Inferior parietal cortex (tissue), 1 donor: ENCODE measurements around the gene EIF5.
A peak's percentile ranks its signal among the peaks of the same experiment; 100 is the strongest.

Experiments
- DNase-seq: peaks from one replicate; pipeline ENCODE4 v3.0.0-alpha.2; 2016; ENCODE audit errors: extremely low spot score

EIF5 gene

GRCh38 chr14:103310576-103311095, 23.4 kb upstream of the EIF5 start:
- no peak for DNase-seq

DNA sequence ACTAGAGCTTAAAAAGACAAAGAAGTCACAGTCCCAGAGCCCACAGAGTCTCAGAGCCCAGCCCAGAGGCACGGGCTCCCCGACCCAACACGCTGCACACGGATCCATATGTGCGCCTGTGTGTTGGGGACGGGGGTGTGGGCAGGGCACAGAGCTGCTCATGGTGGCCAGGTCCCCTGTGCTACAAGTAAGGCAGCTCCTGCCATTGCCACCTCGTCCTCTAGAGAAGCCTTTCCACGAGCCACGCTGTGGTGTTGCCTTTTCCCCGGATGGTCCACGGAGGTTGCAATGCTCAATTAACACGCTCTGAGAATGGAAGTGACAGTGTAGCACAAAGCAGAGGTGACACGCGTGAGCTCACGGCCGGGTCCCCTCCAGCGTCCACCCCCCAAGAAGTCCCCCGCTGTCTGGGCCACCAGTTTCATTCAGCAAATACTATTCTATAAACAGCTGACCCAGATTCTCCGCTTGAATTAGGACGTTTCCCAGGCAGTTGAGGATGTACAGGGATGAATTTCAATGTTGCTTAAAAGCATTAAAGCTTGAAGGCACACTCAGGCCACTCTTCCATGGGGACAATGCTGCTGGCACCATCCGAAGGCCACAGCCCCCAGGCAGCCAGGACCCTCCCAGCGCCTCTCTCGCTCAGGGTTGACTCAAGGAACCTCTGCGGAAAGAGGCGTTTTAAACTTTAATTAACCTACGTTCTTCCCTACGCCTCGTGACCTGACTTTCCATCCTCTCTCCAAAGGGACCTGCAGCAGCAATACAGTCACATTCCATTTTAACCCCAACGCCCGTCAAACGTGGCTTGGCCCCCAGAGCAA, 22.7 kb upstream of the EIF5 start:
- DNase-seq: no peak

DNA sequence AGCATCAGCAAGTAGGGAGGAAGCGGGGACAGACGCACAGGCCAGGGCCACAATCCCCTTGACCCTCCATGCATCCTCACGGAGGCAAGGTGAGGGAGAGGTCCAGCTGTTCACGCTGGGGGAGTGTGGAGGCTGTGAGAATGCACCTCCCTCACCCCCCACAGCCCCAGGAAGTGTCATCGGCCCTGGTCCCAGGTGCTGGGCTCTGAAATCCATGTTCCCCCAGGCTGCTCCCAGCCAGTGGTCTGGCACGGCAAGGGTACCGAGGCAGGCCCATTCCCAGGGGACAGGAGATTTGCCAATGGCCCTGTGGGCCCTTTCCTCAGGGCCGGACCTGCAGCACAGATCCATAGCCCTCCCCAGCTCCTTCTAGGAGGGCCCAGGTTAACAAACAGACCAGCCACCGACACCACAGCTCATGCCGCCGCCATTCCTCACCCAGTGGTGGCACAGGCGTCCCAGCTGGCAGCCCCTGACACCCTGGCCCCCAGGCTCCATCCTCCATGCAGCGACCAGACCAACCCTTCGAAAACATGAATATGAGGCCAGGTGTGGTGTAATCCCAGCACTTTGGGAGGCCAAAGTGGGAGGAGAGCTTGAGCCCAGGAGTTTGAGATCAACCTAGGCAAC, 21.9 kb upstream of the EIF5 start:
- no peak for DNase-seq

DNA sequence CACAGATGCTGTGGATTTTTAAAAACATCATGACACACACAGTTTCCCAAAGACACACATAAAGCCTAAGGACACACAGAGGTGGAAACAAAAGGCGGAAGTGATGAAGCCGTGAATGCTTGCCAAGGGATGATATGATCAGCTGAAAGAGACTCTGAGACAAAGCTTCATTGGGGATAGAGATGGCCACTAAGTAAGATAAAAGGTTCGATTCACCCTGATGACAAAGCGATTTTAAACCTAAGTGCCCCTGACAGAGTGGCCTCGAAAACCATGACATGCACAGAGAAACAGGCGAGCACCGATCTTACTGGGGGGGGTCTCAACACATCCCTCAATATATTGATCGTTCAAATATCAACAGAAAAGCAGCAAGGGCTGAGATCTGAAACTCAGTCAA, 20.3 kb upstream of the EIF5 start:
- no peak for DNase-seq

- no peak for DNase-seq
Measured at GRCh38 chr14:103314496-103315277, 19.4 kb upstream of the EIF5 start.

GRCh38 chr14:103315351-103315911, 18.6 kb upstream of the EIF5 start:
- DNase-seq: no peak

DNA sequence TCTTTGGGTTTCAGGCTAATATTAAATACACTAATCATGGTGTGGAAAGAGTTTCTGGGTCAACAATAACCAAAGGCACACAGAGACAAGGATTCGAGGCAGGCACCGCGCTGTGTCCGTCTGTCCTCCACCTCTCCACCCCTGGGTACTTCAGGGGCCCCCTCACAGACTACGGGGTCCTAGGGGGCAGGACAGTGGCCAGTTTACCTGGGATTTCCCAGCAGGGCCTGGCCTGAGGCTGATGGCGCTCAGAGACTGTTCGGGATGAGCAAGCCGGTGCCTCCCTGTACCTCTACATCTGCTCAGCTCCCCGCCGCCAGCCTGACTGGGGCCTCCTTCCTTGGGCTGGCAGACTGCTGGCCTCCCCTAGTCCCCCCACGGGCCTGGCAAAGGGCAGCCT, 18.1 kb upstream of the EIF5 start:
- DNase-seq: no peak

- DNase-seq: no peak
Measured at GRCh38 chr14:103316721-103317121, 17.3 kb upstream of the EIF5 start.

DNA sequence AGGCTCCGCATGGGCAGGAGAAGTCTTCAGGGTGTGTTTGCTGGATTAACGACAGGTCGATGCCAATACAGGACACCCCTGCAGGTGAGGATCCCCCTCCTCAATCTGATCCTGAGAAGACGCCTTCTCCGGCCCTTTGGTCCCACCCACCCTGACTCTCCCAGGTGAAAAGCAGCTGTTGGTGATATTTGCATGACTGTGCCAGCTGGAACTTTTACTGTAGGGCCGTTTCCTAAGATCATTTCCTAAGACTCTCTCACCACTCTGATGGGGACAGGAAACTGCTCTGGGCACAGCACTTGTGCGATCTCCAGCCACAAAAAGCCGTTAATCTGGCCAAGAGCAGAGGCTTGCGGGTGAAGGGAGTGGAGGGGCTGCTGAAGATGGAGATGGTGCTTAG, 16.8 kb upstream of the EIF5 start:
- DNase-seq: no peak

GRCh38 chr14:103317976-103318580, 16.0 kb upstream of the EIF5 start:
- DNase-seq: no peak

DNA sequence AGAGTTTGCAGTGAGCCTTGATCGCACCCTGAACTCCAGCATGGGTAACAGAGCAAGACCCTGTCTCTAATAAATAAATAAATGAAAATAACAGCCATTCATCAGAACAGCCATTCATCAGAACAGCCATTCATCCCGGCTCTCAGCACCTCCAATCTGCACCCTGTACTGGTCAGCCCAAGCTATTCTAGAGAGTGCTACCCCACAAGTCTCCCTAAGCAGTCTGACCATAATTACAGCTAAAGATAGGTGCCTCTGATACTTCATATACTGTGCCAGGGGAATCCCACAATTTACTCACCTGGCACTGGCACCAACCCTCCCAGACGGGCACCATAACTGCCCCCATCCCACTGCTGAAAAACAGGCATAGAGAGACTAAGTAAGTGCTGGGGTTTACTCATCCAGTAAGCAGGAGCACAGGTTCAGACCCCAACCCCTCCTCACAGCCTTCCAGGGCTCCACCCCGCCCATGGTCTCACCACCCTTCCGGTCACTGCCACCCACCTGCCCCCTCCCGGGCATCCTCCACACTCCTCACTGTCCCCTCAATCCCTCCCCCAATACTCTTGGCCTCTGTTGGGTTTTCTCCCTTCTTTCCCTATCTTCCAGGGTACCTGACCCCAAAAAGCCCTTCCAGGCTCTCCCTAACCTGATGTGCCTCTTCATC, 15.2 kb upstream of the EIF5 start:
- DNase-seq: no peak

- no peak for DNase-seq
Measured at GRCh38 chr14:103319422-103319821, 14.6 kb upstream of the EIF5 start.

GRCh38 chr14:103326078-103326477, 8.0 kb upstream of the EIF5 start:
- DNase-seq: no peak

DNA sequence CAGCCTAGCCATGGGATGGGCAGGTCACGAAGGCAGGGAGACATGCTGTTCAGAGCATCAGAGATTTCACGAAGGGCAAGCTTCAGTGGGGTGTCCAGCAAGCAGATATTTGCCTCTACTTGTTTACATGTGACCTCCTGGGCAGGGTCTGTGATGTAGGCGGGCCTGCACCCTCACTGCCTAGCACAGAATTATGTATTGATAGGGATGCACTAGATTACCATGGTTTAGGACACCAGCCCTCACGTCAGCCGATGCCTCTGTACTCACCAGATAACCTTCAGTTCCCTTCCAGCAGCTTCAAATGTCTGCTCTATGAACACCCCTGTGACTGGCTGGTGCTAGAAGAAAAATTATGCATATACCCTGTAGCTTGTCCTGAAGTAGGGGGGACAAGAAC, 5.1 kb upstream of the EIF5 start:
- no peak for DNase-seq

- no peak for DNase-seq
Measured at GRCh38 chr14:103329401-103330347, 4.4 kb upstream of the EIF5 start.

DNA sequence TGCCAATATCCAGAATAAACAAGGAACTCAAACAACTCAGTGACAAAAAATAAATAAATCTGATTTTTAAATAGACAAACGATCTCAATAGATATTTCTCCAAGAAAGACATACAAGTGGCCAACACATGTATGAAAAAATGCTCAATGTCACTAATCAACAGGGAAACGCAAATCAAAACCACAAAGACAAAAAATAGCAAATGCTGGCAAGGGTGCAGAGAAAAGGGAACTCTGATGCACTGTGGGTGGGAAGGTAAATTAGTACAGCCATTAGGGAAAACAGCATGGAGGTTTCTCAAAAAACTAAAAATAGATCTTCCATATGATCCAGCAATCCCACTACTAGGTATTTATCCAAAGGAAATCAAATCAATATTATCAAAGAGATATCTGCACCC, 3.5 kb upstream of the EIF5 start:
- DNase-seq: no peak

DNA sequence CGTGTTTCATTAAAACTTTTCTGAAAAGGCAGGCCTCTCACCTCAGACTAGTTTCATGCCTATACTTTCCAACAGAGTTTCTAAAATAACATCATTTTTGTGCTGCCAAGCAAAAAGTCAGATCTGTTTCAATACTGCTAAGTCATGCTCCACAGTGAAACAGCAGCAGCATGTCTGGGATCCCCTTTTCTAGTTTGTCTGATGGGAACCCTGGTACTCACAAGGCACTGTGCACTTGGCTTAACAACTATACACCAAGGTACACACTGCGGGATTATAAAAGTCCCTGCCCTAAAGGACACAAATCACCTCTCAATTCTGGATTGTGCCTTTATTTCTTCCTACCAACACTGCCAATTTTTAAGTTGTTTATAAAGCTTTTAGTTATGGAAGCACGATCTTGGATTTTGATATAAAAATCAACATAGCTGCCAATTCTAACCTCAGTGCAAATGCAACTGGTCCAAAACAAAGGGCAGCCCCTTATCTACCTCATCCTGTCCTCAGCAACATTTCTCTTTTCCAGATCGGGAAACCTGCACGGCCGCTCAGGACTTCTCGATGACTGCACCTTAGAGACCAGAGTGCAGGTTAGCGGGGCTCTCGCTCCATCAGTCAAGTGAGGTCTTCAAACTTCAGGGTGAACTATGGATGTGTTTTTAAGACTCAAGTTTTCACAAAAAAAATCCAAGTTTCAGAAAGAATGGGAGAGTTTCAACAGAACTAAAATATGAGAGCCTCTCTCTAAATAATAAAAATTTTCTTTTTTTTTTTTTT, 1.7 kb upstream of the EIF5 start:
- no peak for DNase-seq

DNA sequence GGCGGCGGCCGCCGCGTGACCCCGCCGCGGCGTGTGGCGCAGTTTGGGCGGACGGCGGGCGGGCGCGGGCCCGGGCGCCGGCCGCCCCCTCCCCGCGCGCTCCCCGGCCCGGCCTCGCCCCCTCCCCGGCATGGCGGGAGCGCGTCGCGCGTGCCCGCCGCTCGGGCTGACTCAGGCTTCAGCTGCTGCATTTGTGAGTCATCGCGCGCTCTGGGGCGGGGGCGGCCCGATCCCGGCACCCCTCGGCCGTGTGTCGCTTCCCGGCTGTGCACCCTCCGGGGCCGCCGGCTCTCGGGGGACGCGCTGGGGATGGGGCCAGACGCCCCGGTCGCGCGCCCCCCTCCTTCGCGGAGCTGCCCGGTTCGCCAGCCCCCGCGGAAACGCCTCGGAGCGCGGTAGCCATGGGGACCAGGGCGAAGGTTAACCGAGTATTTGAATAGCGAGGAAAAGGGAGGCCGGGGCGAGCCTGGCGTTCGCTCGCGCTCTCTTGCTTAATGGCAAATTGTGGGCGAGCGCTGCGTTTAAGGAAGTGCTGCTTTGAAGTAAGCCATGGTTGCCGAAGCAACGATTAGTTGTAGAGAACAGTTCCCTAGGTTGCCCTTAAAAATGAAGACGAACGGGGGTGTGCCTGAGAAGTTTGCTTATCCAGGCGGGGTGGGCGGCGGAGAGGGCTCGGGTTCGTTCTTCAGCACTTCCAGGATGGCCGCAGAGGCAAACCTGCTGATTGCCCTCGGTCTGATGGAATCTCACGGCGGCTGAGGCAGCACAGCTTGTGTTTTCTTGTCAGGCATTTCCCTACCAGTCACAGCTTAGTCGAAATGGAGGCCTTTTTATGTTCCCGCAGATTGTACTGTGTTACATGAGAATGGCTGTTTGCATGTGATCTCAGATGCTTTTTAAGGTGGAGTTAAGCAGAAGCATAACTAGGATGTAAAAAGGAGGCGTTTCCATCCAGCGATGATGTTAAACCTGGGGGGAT, 896 bp downstream of the EIF5 start:
- DNase-seq: peak; percentile 54
